Measurements from ENCODE around the gene PRAMEF2.
"Not testable (repeated sequence)": the region's sequence is repeated elsewhere in the genome, so short reads cannot be mapped to it uniquely, and the experiment has no call there.

PRAMEF2 gene

DNA sequence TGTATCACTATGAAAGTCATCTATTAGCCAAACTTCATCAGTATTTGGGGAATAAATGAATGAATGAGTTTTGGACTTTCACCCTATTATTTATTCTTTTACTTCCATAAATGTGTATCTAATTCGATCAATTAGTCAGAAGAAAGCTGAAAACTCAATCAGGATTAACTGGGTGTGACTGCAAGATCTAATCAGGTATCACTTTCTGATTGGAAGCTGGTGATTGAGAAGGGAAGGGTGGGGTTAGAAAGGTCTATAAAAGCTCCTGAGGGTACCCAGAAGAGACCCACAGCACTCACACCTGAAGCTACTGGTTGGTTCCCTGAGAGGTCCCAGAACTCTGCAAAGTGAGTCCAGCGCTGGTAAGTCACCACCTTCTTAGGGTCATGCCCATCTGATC is at the start of gene PRAMEF2:
Gene PRAMEF2, plus strand, starts transcription at position 301 of the 400 bp plus-strand sequence. CDS start 1,924 bp downstream, outside the sequence.
- not testable (repeated sequence) for DNase-seq (ENCODE audit: low read depth)

DNA sequence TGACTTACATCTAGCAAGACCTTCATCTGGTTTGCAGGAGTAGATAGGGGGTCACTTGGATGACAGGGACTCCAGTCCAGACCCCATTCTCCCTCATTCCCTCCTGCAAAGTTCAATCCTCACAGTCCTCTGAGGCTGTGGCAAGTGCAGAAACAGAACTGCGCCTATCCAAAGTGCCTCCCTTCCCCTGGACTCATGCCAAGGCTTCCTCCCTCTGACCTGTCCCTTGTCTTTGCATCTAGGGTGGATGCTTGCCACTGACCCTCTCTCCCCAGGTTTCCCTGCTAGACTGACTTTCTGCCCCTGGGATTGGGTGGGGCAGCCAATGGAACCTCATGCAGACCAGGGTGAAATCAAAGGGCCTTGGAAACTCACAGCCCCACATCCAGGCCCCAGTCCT is 47.0 kb upstream of the PRAMEF2 start:
- DNase-seq (ENCODE audit: low read depth) = no peak

DNA sequence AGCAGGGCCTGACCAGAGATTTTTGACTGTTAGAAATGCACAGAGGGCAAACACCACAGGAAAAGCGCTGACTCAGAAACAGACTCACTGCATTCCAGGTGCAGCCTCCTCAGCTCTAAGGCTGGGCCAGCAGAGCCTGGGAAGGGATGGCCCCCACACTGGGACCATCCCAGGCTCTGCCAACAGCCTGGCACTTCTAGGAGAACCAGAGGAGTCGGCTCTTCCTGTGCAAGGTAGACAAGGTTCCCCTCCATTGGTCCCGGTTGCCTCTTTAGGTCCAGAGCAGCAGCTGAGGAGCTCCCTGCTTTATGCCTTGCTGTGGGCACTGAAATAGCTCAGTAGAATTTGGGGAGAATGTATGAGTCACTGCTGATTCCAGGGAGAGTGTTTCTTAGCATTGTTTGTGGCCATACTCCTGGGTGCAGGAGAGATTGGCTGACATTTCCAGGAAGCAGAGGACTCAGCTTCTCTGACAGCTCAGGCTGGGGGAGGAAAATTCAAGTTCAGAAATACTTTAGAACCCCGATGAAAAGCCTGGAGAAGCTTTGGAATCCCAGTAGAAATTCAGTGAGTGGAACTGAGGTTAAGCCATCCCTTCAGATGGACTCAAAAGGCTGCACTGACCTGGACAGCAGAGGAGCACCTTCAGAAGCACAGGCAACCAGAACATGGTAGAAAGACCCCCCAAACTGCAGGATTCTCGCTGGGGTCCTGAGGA is 46.0 kb upstream of the PRAMEF2 start:
- peak; percentile 57 for DNase-seq (ENCODE audit: low read depth)

- no peak for DNase-seq (ENCODE audit: low read depth)
Observed at GRCh38 chr1:12811409-12811784, 45.5 kb upstream of the PRAMEF2 start.

GRCh38 chr1:12819061-12819460 is 37.8 kb upstream of the PRAMEF2 start:
- DNase-seq (ENCODE audit: low read depth) = not testable (repeated sequence)

- not testable (repeated sequence) for DNase-seq (ENCODE audit: low read depth)
Observed at GRCh38 chr1:12831310-12831709, 25.6 kb upstream of the PRAMEF2 start, which contains the start of gene PRAMEF11. TSS of gene PRAMEF11 (minus strand) at chr1:12831410. CDS start at chr1:12828789, 2,621 bp downstream.

GRCh38 chr1:12833251-12833650 is 23.6 kb upstream of the PRAMEF2 start:
- not testable (repeated sequence) for DNase-seq (ENCODE audit: low read depth)

GRCh38 chr1:12848620-12849019 is 8.3 kb upstream of the PRAMEF2 start, which contains the start of gene HNRNPCL1:
TSS of gene HNRNPCL1 (minus strand) at chr1:12848720. CDS start at chr1:12848289, 431 bp downstream.
- not testable (repeated sequence) for DNase-seq (ENCODE audit: low read depth)

- peak; percentile 22 for DNase-seq (ENCODE audit: low read depth)
Observed at GRCh38 chr1:12851779-12852178, 5.1 kb upstream of the PRAMEF2 start.

DNA sequence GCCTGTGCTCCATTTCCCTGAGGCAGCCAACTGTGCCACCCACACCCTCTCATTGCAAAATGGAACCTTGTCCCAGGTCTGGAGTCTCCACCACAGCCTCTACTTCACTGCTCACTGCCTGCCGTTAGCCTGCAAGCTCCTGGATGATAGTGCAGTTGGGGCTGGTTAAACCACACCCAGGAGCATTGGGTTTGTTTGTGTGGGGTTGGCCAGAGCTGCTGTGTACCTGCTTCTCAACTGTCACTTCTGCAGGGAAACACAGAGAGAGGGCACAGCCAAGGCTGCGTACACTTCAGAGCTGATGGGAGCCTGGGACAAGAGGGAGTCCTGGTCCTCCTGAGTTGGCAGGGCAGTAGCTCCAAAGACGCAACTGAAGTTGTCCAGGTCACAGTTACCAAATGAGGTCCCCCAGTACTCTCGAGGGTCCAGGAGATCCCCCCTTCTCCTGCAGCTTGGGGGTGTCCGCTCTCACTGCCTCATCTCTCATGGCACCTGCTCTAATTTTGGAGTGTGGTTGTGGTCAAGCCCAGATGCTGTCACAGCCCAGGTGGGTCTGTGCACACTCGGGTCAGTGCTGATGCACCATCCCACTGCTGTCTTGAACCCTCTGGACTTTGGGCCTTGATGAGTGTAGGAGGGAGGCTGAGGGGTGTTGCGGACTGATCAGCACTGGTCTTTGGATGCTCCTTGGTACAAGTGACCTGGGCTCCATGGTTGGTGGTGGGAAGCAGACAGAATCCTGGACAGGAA is 6.4 kb downstream of the PRAMEF2 start:
- DNase-seq (ENCODE audit: low read depth) = not testable (repeated sequence)

DNA sequence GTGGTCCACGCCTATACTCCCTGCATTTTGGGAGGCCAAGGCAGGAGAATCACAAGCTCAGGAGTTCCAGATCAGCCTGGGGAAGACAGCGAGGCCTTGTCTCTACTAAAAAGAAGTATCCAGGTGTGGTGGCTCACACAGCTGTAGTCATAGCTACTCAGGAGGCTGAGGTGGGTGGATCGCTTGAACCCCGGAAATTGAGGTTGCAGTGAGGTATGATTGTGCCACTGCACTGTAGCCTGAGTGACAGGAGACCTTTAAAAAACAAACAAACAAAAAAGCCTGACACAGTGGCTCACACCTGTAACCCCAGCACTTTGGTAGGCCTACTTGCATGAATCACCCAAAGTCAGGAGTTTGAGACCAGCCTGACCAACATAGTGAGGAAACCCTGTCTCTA is 21.6 kb downstream of the PRAMEF2 start:
- DNase-seq (ENCODE audit: low read depth) = not testable (repeated sequence)

- DNase-seq (ENCODE audit: low read depth) = not testable (repeated sequence)
Observed at GRCh38 chr1:12886101-12886500, 29.2 kb downstream of the PRAMEF2 start, which contains the start of gene PRAMEF4. TSS of gene PRAMEF4 (minus strand) at chr1:12886201. CDS start at chr1:12883394, 2,807 bp downstream.

- not testable (repeated sequence) for DNase-seq (ENCODE audit: low read depth)
Observed at GRCh38 chr1:12898170-12898569, 41.3 kb downstream of the PRAMEF2 start, which contains the start of gene PRAMEF10. TSS of gene PRAMEF10 (minus strand) at chr1:12898270. CDS start at chr1:12895847, 2,423 bp downstream.

DNA sequence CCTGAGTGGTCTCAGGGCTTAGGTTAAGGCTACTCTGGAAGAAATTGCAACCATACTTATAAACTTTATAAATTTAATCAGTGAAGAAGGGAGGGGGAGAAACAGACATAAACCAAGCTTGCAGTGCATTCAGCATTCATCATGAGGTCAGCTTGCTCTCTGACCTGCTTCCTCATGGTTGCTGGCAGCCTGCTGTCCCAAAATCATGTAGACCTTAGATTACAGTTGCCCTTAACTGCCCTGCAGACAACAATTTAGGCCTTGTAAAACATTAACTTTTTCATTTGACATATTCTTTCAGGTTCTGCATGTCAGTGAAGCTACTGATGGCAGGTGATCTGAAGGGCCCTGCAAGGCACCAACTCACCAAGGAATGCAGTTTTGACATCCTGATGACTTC is 42.3 kb downstream of the PRAMEF2 start:
- not testable (repeated sequence) for DNase-seq (ENCODE audit: low read depth)

DNA sequence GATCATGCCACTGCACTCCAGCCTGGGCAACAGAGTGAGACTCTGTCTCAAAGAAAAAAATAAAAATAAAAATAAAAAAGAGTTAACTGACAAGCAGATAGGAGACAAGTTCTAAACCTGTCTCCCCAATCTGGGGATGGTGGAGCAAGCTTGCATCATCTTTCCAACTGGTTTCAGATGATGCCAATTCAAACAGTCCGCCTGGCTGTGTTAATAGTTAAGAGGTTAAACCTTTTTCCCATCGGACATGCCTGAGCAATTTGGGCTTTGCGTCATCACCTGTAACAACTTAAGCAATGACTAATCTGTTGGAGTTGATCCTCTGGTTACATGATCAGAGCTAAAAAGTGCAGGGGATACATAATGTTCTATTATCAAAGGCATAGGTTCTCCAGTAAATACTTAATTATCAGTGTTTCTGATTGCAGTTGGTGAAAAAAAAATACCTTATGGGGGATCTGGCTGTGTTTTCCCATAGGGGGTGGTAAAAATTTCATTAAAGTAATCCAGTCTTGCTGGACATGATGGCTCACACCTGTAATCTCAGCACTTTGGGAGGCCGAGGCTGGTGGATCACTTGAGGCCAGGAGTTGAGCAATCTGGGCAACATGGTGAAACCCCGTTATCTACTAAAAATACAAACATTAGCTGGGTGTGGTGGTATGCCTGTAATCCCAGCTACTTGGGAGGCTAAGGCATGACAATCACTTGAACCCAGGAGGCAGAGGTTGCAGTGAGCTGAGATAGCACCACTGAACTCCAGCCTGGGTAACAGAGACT is 47.1 kb downstream of the PRAMEF2 start:
- not testable (repeated sequence) for DNase-seq (ENCODE audit: low read depth)

Data from EH (cell line).